ENCODE measurements around the gene MROH7. TPM values are rescaled to one million over a fixed set of nuclear protein-coding genes. Genes with fewer than 3 reads are reported as not detected.

The MROH7 gene
- total RNA-seq, 4 donors from 2014 or later: 2.0 to 5.7 (median 3.8) TPM

- no peak overlapping the region for H3K4me3 ChIP-seq
- TF ChIP-seq POLR2AphosphoS5 (IDR thresholded peaks at IDR 0.05) (no peak), POLR2A (IDR thresholded peaks at IDR 0.05) (no peak), CTCF (IDR thresholded peaks at IDR 0.05) (no peak), EP300 (IDR thresholded peaks at IDR 0.05) (no peak)
- no peak overlapping the region for H3K27ac ChIP-seq
- H3K4me1 ChIP-seq: no peaks in the 10 kb centered on the region
- peaks cover 83% of the 10 kb centered on the region for H3K36me3 ChIP-seq
- H3K9me3 ChIP-seq: no peaks in the 10 kb centered on the region
- no peaks in the 10 kb centered on the region for H3K27me3 ChIP-seq
- no peak for DNase-seq (ENCODE audit: low spot score in 2 of 2)
These were observed 82.4 kb downstream of the MROH7 start for GRCh38 chr1:54723985-54724384.

GRCh38 chr1:54724771-54725170 is 83.2 kb downstream of the MROH7 start:
- Histone ChIP-seq H3K27me3 (no peaks in the 10 kb centered on the region), H3K9me3 (no peaks in the 10 kb centered on the region), H3K27ac (no peak overlapping the region), H3K4me1 (no peaks in the 10 kb centered on the region), H3K4me3 (no peak overlapping the region), H3K36me3 (peaks cover 87% of the 10 kb centered on the region)
- no peak for DNase-seq (ENCODE audit: low spot score in 2 of 2)
- TF ChIP-seq POLR2A (IDR thresholded peaks at IDR 0.05) (no peak), CTCF (IDR thresholded peaks at IDR 0.05) (no peak), EP300 (IDR thresholded peaks at IDR 0.05) (no peak), POLR2AphosphoS5 (IDR thresholded peaks at IDR 0.05) (no peak)
- 100% methylated on average over 1 of the region's 1 CpG for WGBS

- no peak overlapping the region for H3K4me3 ChIP-seq
- 88% methylated on average over 3 of the region's 3 CpGs for WGBS
- H3K9me3 ChIP-seq: no peaks in the 10 kb centered on the region
- TF ChIP-seq CTCF (IDR thresholded peaks at IDR 0.05) (no peak), POLR2A (IDR thresholded peaks at IDR 0.05) (no peak), EP300 (IDR thresholded peaks at IDR 0.05) (no peak), POLR2AphosphoS5 (IDR thresholded peaks at IDR 0.05) (no peak)
- H3K4me1 ChIP-seq: no peaks in the 10 kb centered on the region
- DNase-seq (ENCODE audit: low spot score in 2 of 2): no peak
- H3K27ac ChIP-seq: no peak overlapping the region
- peaks cover 95% of the 10 kb centered on the region for H3K36me3 ChIP-seq
- no peaks in the 10 kb centered on the region for H3K27me3 ChIP-seq
These were observed 86.4 kb downstream of the MROH7 start for GRCh38 chr1:54728027-54728426.

- WGBS: 94% methylated on average over 5 of the region's 5 CpGs
- DNase-seq (ENCODE audit: low spot score in 2 of 2): no peak
These were observed 95.1 kb downstream of the MROH7 start for GRCh38 chr1:54736685-54737084.

GRCh38 chr1:54738244-54738643 is 96.7 kb downstream of the MROH7 start:
- H3K27ac ChIP-seq: no peak overlapping the region
- H3K27me3 ChIP-seq: no peaks in the 10 kb centered on the region
- TF ChIP-seq CTCF (IDR thresholded peaks at IDR 0.05) (no peak), POLR2AphosphoS5 (IDR thresholded peaks at IDR 0.05) (no peak), POLR2A (IDR thresholded peaks at IDR 0.05) (no peak), EP300 (IDR thresholded peaks at IDR 0.05) (no peak)
- no peaks in the 10 kb centered on the region for H3K9me3 ChIP-seq
- no peaks in the 10 kb centered on the region for H3K4me1 ChIP-seq
- DNase-seq (ENCODE audit: low spot score in 2 of 2): no peak
- H3K4me3 ChIP-seq: no peak overlapping the region
- H3K36me3 ChIP-seq: peaks cover 98% of the 10 kb centered on the region
- WGBS: 91% methylated on average over 6 of the region's 6 CpGs

More at GRCh38 chr1:54736685-54737084, 95.1 kb downstream of the MROH7 start:
- H3K9me3 ChIP-seq: no peaks in the 10 kb centered on the region
- no peaks in the 10 kb centered on the region for H3K4me1 ChIP-seq
- H3K36me3 ChIP-seq: peaks cover 98% of the 10 kb centered on the region
- no peaks in the 10 kb centered on the region for H3K27me3 ChIP-seq
- H3K27ac ChIP-seq: no peak overlapping the region
- TF ChIP-seq CTCF (IDR thresholded peaks at IDR 0.05): no peak
- no peak for TF ChIP-seq EP300 (IDR thresholded peaks at IDR 0.05)
- no peak for TF ChIP-seq POLR2AphosphoS5 (IDR thresholded peaks at IDR 0.05)
- TF ChIP-seq POLR2A (IDR thresholded peaks at IDR 0.05): no peak
- no peak overlapping the region for H3K4me3 ChIP-seq
